GM12878 (cell line): ENCODE measurements around the gene BAX. TPM values are rescaled to one million over a fixed set of nuclear protein-coding genes. Genes with fewer than 3 reads are reported as not detected.

Experiments used
- ATAC-seq: fragments of 200-7000 bp; cut with Tn5 transposase; 3 replicates; pipeline ENCODE4 v1.9.1; 2020; ENCODE audit warnings: mild to moderate bottlenecking, moderate library complexity
- BruUV-seq: library from RNA; stranded (reverse); fragments of 400-500 nt; replicated peaks from 2 replicates; lab custom pipeline; 2021; lab: Mats Ljungman, UMichigan
- CTCF ChIA-PET: fragments of 300-600 bp; sonication (Branson Sonifier 250); formaldehyde crosslinking; extraction: SDS; loops from one replicate; lab custom pipeline; 2021; ENCODE audit warnings: inconsistent platforms; lab: Yijun Ruan, JAX
- POLR2A ChIA-PET: fragments of 350-600 bp; formaldehyde crosslinking; extraction: SDS; loops from one replicate; lab custom pipeline; 2021; ENCODE audit warnings: inconsistent platforms; lab: Charles Lee
- RAD21 ChIA-PET: fragments of 300-600 bp; sonication (Branson Sonifier 250); formaldehyde crosslinking; loops from one replicate; lab custom pipeline; 2023; ENCODE audit warnings: antibody characterized with exemption; ENCODE audit not compliant: unreplicated experiment; lab: Charles Lee
- SMC1A ChIA-PET: fragments of 300-600 bp; sonication (Branson Sonifier 250); formaldehyde crosslinking; loops from one replicate; lab custom pipeline; 2023; ENCODE audit not compliant: unreplicated experiment, uncharacterized antibody; lab: Charles Lee
- DNase-seq: peaks from one replicate; pipeline ENCODE4 v3.0.0-alpha.2; 2011; ENCODE audit warnings: low read depth, low spot score
- FAIRE-seq: peaks from 3 replicates; lab custom pipeline; 2011; peaks lifted over from hg19 to GRCh38; lab: Jason Lieb, UNC
- H2AFZ ChIP-seq: 2 replicates; pipeline ENCODE4 v1.6.0; 2011; ENCODE audit warnings: low read depth, low read length, control low read depth; ENCODE audit not compliant: control insufficient read depth
- H3K27ac ChIP-seq: 2 replicates; pipeline ENCODE4 v1.5.1; 2011; ENCODE audit warnings: control low read depth; ENCODE audit not compliant: control insufficient read depth, insufficient read depth
- H3K27me3 ChIP-seq, 2 experiments: replicated peaks in 1 of 2; 2 replicates each; pipeline versions ENCODE4 v1.6.0 to v1.6.1; 2011; ENCODE audit warnings: low read length in 1 of 2; ENCODE audit not compliant: control insufficient read depth in 2 of 2, insufficient read depth in 2 of 2
- H3K36me3 ChIP-seq, 2 experiments: 2 replicates each; pipeline ENCODE4 v1.5.1; 2011; ENCODE audit warnings: low read length in 1 of 2; ENCODE audit not compliant: control insufficient read depth in 2 of 2, insufficient read depth in 2 of 2
- H3K4me1 ChIP-seq: 2 replicates; pipeline ENCODE4 v1.6.1; 2011; ENCODE audit warnings: mild to moderate bottlenecking, low read length, moderate library complexity, mixed read lengths; ENCODE audit not compliant: control insufficient read depth, insufficient read depth
- H3K4me2 ChIP-seq: 2 replicates; pipeline ENCODE4 v1.6.0; 2011; ENCODE audit warnings: control low read depth; ENCODE audit not compliant: control insufficient read depth, insufficient read depth
- H3K4me3 ChIP-seq: fragments of 200-600 bp; sonication (generic); 2 replicates; pipeline ENCODE4 v1.5.1; 2016
- H3K79me2 ChIP-seq: 2 replicates; pipeline ENCODE4 v1.6.0; 2011; ENCODE audit warnings: low read length; ENCODE audit not compliant: control insufficient read depth, insufficient read depth
- H3K9ac ChIP-seq: 2 replicates; pipeline ENCODE4 v1.8.0; 2011; ENCODE audit warnings: low read length, control low read depth, mixed read lengths; ENCODE audit not compliant: control insufficient read depth, insufficient read depth
- H3K9me3 ChIP-seq: replicated peaks from 3 replicates; pipeline ENCODE4 v1.5.1; 2011; ENCODE audit warnings: mild to moderate bottlenecking, low read length; ENCODE audit not compliant: control insufficient read depth, insufficient read depth
- H4K20me1 ChIP-seq: 2 replicates; pipeline ENCODE4 v1.6.0; 2011; ENCODE audit not compliant: control insufficient read depth, insufficient read depth
- ASH2L ChIP-seq: fragments of 300-600, 200-600 bp; sonication (generic); IDR thresholded peaks from 2 replicates; pipeline ENCODE4 v1.6.1; 2017; ENCODE audit warnings: low read depth, mild to moderate bottlenecking, borderline replicate concordance
- CHD1 ChIP-seq: IDR thresholded peaks from 2 replicates; pipeline ENCODE4 v1.6.1; 2012; ENCODE audit warnings: low read depth, low read length, improper control_type of control experiment
- EED ChIP-seq: sonication (generic); IDR thresholded peaks from 2 replicates; pipeline ENCODE4 v1.6.1; 2016; ENCODE audit warnings: antibody characterized with exemption, low read depth
- KAT2A ChIP-seq: conservative IDR thresholded peaks from 2 replicates; pipeline ENCODE4 v1.6.1; 2011; ENCODE audit warnings: low read depth, low read length; ENCODE audit not compliant: control insufficient read depth
- MEF2B ChIP-seq: fragments of 450-650 bp; IDR thresholded peaks from 2 replicates; pipeline ENCODE4 v1.6.1; 2018; ENCODE audit warnings: mild to moderate bottlenecking, moderate library complexity; ENCODE audit not compliant: partially characterized antibody, poor library complexity, severe bottlenecking
- MTA3 ChIP-seq: IDR thresholded peaks from 2 replicates; pipeline ENCODE4 v1.6.1; 2012; ENCODE audit warnings: low read length, inconsistent platforms, borderline replicate concordance
- NFXL1 ChIP-seq: fragments of 450-650 bp; IDR thresholded peaks from 2 replicates; pipeline ENCODE4 v1.6.1; 2017; ENCODE audit warnings: antibody characterized with exemption, mild to moderate bottlenecking, borderline replicate concordance
- NR2C1 ChIP-seq: fragments of 450-650 bp; IDR thresholded peaks from 2 replicates; pipeline ENCODE4 v1.6.1; 2017; ENCODE audit warnings: antibody characterized with exemption, mild to moderate bottlenecking, moderate library complexity
- STAT3 ChIP-seq: IDR thresholded peaks from 2 replicates; pipeline ENCODE4 v1.6.1; 2011; ENCODE audit warnings: low read depth, low read length, improper control_type of control experiment
- SUZ12 ChIP-seq: fragments of 200-600 bp; sonication (generic); IDR thresholded peaks from one replicate; pipeline ENCODE4 v1.6.1; 2018; ENCODE audit warnings: antibody characterized with exemption, mild to moderate bottlenecking; ENCODE audit not compliant: unreplicated experiment
- TAF1 ChIP-seq: IDR thresholded peaks from 2 replicates; pipeline ENCODE4 v1.6.1; 2011; ENCODE audit warnings: mild to moderate bottlenecking, low read depth, low read length, borderline replicate concordance
- TARDBP ChIP-seq: IDR thresholded peaks from 2 replicates; pipeline ENCODE4 v1.6.1; 2016; ENCODE audit warnings: borderline replicate concordance
- TCF12 ChIP-seq: IDR thresholded peaks from 2 replicates; pipeline ENCODE4 v1.6.1; 2011; ENCODE audit warnings: low read depth, mild to moderate bottlenecking, low read length
- WGBS: methylation state at CpG from one replicate; pipeline ENCODE4 v1.1.6; 2016; ENCODE audit warnings: low lambda C conversion rate; ENCODE audit not compliant: insufficient replicate concordance, insufficient coverage; ENCODE audit errors: missing lambda C conversion rate; 5-methylcytosine and 5-hydroxymethylcytosine counted together
- in situ Hi-C: fragments of 300-500 bp; cut with MboI; formaldehyde crosslinking; loops from 9 replicates; pipeline ENCODE4 v1.14.3; 2018; ENCODE audit warnings: mixed read lengths
- intact Hi-C: fragments of 100-400 bp; cut with micrococcal nuclease; formaldehyde crosslinking; loops from one replicate; pipeline ENCODE4 v1.14.2; 2022; ENCODE audit not compliant: unreplicated experiment
- polyA plus RNA-seq, 11 experiments: library from polyadenylated mRNA; depleted of rRNA in 4 of 11; unstranded in 6 of 11; stranded (reverse) in 5 of 11; fragments of >200 nt; fragmentation: Nextera tagmentation in 4 of 11; fragmentation: Illumina TruSeq in 1 of 11; extraction: Ambion mirVana in 4 of 11; extraction: Trizol in 1 of 11; gene quantifications; 1 replicate in 1 of 11; 2 replicates in 10 of 11; pipeline versions ENCODE4 v1.2.1 to v1.2.3, GENCODE V29; 2011 to 2016; ENCODE audit warnings: inconsistent platforms in 2 of 11, missing spikeins in 2 of 11, low read depth in 1 of 11
- total RNA-seq, 4 experiments: library from RNA; depleted of rRNA in 3 of 4; stranded (reverse); fragments of >200 nt in 3 of 4; fragmentation: Illumina TruSeq in 1 of 4; extraction: Trizol in 1 of 4; gene quantifications; 2 replicates each; pipeline versions ENCODE4 v1.2.1 to v1.2.3, GENCODE V29; 2013 to 2021
- TF ChIP-seq, protein P1 (sequence below): IDR thresholded peaks from 2 replicates; pipeline ENCODE4 v1.6.1; 2011; ENCODE audit warnings: mild to moderate bottlenecking, low read depth, low read length, moderate library complexity; ENCODE audit not compliant: insufficient replicate concordance
- TF ChIP-seq, protein P2 (sequence below): IDR thresholded peaks from 2 replicates; pipeline ENCODE4 v1.6.1; 2012; ENCODE audit warnings: low read depth, low read length, improper control_type of control experiment

The BAX gene
- total and polyA plus RNA-seq, 10 of the 15 experiments (the other 5 are each of a cell fraction or from before 2014, with no cell fraction given): 7.2 to 221 (median 137) TPM

GRCh38 chr19:48945817-48946216 lies 8.9 kb upstream of the BAX start (continued):
- TF ChIP-seq NR2C1 (no peak), EED (no peak), TARDBP (no peak), TAF1 (no peak), MTA3 (no peak), CHD1 (no peak)

GRCh38 chr19:48946463-48947257 lies 8.0 kb upstream of the BAX start:
- Histone ChIP-seq H3K4me1 (no peaks in the 10 kb centered on the region), H3K27me3 (no peaks in the 10 kb centered on the region), H3K9ac (no peak overlapping the region), H3K36me3 (no peaks in the 10 kb centered on the region), H3K4me3 (no peak overlapping the region), H3K4me2 (no peak overlapping the region), H3K27ac (no peak overlapping the region), H2AFZ (no peak overlapping the region), H4K20me1 (no peaks in the 10 kb centered on the region), H3K79me2 (no peaks in the 10 kb centered on the region), H3K9me3 (peaks cover 10% of the 10 kb centered on the region; the same call in 1 of the 3 replicates)
- intact Hi-C loops (no loop called here), in situ Hi-C loops (no loop called here)
- no TSS peak for BruUV-seq
- no peak for ATAC-seq
- FAIRE-seq: no peak
- SMC1A ChIA-PET: no interaction called here
- TF ChIP-seq TARDBP (no peak), SUZ12 (no peak), KAT2A (no peak), TCF12 (no peak), MEF2B (no peak), NFXL1 (no peak), ASH2L (no peak), STAT3 (no peak)
- TF ChIP-seq, protein P1, sequence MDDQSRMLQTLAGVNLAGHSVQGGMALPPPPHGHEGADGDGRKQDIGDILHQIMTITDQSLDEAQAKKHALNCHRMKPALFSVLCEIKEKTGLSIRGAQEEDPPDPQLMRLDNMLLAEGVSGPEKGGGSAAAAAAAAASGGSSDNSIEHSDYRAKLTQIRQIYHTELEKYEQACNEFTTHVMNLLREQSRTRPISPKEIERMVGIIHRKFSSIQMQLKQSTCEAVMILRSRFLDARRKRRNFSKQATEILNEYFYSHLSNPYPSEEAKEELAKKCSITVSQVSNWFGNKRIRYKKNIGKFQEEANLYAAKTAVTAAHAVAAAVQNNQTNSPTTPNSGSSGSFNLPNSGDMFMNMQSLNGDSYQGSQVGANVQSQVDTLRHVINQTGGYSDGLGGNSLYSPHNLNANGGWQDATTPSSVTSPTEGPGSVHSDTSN: no peak
- TF ChIP-seq, protein P2, sequence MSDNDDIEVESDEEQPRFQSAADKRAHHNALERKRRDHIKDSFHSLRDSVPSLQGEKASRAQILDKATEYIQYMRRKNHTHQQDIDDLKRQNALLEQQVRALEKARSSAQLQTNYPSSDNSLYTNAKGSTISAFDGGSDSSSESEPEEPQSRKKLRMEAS: no peak
- RAD21 ChIA-PET: no interaction called here
- POLR2A ChIA-PET: no interaction called here
- WGBS: 38% methylated on average over 9 of the region's 9 CpGs
- CTCF ChIA-PET: no interaction called here
- DNase-seq: no peak
